Activated CD8-positive, alpha-beta memory T cell treated with anti-CD3 and anti-CD28 coated beads, Interleukin-2, amount 50 U/mL, for 48 hours (primary cell): ENCODE data around the gene TRIM44.
"Not testable (repeated sequence)": the region's sequence is repeated elsewhere in the genome, so short reads cannot be mapped to it uniquely, and the experiment has no call there.

Source experiments
- DNase-seq: peaks from one replicate; pipeline ENCODE4 v3.0.0-alpha.2; 2020

Gene TRIM44

GRCh38 chr11:35676611-35676965, 14.0 kb downstream of the TRIM44 start:
- no peak for DNase-seq

DNA sequence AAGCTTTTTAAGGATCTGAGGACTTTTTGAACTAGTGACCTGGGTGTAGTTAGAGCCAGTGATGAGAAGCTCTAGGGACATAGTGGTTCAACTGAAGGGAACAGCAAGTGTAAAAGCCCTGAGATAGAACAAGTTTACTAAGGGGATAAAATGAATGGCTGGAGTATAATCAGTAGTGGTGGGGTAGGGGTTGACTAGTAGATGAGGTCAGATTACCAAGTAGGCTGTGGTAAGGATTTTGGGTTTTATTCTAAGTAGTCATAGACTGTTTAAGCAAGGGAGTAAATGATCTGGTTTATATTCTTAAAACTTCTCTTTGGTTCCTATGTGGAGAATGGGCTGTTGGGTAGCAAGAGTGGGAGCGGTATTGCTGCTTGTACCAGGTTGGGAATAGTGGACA, 15.3 kb downstream of the TRIM44 start:
- DNase-seq, result no peak

DNA sequence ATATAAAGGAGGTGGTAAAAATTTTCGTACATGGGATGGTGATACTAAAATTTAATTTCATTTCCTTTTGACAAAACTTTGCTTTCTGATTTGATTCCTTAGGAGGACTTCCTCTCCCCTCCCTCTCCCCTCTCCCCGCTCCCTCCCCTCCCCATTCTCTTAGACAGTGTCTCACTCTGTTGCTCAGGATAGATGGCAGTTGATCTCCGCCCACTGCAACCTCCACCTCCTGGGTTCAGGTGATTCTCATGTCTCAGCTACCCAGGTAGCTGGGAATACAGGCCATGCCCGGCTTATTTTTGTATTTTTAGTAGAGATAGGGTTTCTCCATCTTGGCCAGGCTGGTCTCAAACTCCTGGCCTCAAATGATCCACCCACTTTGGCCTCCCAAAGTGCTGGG, 15.9 kb downstream of the TRIM44 start:
- no peak for DNase-seq

- DNase-seq, result no peak
These were observed 16.4 kb downstream of the TRIM44 start for GRCh38 chr11:35678975-35679374.

- no peak for DNase-seq
These were observed 17.9 kb downstream of the TRIM44 start for GRCh38 chr11:35680506-35680905.

DNA sequence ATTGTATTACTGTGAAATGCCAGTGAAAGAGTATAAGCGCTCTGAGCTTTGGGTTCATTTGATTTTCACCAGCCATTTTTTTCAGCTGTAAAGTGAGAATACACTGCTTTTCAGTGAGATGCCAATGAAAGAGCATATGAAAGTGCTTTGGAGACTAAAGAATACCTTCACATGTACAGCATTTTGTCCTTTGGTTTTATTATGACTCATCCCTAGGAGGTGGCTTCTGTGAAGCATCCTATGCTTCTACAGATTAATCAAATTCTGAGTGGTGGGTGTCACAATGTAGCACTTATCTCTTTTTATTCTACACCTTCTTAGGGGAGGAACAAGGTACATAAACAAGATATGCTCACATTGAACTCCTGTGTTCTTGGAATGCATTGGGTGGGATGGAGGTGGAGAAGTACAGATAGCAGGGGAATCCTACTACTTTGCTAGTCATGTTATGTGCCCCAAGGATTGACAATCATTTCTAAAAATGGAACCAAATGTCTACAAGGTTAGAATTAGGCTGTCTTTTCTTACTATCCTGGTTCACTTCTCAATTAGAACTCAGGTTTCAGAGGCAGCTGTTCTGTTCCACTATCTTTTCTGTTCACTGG, 18.7 kb downstream of the TRIM44 start:
- DNase-seq, result no peak

DNA sequence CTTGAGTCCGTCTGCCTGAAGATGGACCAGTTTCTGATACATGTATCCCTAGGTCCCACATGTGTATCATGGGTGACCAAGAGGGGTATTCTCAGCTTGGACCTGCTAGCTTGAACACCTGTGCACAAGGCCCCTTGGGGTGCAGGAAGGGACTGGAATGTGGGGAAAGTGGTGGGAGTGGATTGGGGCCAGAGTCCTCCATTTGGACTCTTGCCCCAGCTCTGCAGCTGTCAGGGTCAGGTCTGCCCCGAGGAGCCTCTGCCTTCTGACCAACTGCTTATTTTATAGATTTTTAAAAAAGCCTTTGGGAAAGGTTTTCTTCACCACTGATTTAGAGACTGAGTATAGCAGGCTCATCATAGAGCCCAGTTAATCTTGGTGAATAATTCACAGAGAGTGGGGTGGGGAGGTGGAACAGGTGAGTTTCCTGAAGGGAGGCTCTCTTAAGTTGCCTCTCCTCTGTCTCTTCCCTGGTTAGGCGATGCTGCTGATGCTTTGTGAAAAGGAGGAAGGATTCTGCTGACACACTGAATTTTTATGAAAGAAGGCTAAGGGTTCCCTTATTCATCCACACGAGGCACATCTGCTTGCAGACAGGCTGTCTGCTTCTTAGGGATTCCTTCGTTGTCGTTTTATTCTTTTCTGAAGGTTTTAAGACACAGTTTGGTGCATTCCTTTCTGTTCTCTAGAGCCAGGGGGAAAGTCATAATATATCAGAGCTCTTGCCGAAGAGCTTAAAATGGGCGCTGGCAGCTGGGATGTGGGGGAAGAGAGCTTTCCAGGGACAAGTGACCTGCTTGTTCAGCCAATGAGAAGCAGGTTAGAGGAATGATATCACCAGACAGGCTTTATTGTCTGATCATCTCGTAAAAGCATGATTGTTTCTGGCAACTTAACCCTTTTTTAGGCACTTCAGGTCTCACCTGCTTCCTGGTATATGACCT, 19.9 kb downstream of the TRIM44 start:
- no peak for DNase-seq

- no peak for DNase-seq
These were observed 21.3 kb downstream of the TRIM44 start for GRCh38 chr11:35683728-35684339.

DNA sequence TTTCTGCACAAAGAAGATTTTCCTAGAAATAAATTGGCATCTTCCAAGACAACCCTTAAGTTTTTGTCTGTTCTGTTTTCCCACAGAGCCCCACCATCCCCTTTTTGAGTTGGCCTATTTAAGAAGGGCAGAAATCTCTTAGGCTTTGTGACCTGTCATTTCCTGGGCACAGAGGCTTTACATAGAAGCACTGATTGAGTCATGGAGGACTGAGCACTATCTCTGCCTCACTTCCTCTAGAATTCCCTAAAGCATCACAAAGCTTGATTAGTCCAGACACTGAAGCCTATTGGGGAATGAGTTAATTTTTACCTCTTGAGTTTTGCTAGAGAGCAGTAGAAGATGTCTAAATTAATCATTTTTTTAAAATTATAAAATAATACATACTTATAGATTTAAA, 25.4 kb downstream of the TRIM44 start:
- DNase-seq, result no peak

GRCh38 chr11:35689081-35689996, 26.8 kb downstream of the TRIM44 start:
- no peak for DNase-seq

DNA sequence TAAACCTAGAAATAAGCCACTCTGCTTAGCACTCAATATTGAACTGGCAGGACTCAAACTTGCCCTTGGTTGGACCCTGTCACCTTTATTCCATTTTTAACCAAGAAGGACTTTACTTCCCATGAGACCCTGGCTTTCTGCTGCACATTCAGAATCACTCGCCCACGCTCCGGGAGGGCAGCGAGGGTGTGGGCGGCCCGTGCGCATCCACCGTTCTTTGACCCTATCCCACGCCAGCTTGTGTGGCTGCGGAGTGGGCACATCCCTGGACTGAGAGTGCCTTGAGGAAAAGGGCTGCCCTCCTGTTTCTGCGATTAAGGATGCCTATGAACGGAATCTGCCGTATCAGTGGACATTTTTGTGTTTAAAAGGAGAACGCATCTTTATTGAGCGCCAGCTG, 39.6 kb downstream of the TRIM44 start:
- DNase-seq, result no peak

DNA sequence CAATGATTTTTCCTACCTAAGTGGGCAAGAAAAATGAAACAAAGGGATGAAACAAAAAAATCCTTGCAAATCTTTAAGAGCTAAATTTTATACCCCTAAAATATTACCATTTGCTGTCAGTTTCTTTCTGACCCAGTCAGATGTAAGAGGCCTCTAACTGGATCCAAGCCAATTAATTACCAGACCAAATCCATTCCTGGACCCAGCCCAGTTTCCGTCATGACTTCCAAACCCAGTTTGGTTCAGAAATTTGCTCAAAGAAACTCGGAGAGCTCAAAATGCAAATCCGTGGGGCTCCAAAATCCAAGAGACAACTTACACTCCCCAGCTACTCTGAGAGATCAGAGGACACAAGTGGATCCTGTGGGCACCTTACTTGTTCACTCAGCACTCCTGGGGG, 46.8 kb downstream of the TRIM44 start:
- no peak for DNase-seq

GRCh38 chr11:35711173-35711910, 48.8 kb downstream of the TRIM44 start:
- no peak for DNase-seq

GRCh38 chr11:35711924-35712323, 49.3 kb downstream of the TRIM44 start:
- no peak for DNase-seq

DNA sequence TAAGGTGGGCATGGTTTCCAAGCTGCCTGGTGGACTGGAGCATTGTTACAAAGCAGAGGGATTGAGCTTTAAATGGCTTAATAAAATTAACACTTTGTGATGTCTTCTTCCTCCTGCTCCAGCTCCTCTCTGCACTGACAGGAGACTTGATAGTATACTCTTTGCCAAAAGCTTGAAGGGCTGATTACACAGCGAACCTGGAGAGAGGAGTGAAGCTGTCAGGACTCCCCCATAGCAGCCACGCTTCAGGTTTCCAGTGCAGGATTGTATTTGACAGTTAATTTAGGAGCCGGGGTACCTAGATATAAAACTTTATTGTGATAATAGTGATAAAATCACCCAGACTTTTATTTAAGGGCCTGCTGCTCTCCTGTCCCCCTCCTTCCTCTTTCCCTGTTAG, 50.0 kb downstream of the TRIM44 start:
- no peak for DNase-seq

DNA sequence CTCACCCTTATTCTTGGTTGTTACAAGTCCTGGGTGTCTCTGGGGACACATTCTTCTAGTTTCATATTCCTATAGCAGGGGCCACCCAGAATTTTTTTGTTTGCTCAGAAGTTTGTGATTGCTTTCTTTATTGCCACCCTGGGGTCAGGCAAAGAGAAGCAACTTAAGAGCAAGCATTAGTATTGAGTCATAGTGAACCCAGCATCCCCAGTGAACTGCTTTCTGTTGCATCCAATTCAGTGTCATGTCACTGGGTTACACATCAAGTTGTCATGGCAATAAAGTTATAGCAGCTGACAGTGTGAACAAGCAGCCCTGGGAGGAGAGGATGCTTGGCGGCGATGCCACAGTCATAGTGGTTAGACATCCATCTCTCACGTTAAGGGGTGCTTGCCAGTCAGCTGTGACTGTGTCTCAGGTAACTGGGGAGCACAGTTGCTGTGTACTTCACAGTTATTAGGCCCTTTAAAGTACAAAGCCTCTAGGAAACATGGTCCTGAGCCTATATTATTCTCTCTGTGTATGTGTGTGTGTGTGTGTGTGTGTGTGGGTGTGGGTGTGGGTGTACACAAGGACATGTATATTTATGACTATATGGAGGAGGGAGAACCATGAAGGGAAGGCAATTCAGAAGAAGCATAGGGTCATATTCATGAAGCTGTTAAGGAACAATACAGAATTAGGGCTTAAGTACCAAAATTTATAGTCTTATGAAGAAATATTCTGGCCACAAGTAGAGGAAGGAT, 52.5 kb downstream of the TRIM44 start:
- DNase-seq, result no peak

DNA sequence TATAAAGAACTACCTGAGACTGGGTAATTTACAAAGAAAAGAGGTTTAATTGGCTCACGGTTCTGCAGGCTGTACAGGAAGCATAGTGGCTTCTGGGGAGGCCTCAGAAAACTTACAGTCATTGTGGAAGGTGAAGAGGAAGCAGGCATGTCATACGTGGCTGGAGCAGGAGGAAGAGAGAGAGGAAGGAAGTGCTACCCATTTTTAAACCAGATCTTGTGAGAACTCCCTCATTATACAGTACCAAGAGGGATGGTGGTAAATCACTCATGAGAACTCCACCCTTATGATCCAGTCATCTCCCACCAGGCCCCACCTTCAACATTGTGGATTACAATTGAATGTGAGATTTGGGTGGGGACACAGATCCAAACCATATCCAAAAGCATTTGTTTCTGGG, 53.1 kb downstream of the TRIM44 start:
- DNase-seq, result not testable (repeated sequence)

DNA sequence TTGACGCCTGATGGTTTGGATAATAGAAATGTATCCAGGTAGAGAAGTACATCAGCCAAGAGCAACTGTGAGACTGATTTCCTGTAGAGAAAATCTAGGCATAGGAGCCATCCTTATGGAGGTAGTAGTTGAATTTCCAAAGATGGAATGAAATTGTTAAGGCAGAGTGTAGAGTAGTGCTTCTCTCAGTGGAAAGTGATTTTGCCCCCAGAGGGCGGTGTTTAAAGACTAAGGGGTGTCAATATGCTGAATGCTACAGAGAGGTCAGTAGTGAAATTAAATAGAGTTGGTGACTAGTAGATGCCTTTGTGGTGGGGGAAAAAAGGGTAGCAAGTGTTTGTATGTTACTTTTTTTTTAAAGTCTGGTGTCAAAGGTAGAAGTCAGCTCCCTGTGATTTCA, 54.5 kb downstream of the TRIM44 start:
- no peak for DNase-seq

DNA sequence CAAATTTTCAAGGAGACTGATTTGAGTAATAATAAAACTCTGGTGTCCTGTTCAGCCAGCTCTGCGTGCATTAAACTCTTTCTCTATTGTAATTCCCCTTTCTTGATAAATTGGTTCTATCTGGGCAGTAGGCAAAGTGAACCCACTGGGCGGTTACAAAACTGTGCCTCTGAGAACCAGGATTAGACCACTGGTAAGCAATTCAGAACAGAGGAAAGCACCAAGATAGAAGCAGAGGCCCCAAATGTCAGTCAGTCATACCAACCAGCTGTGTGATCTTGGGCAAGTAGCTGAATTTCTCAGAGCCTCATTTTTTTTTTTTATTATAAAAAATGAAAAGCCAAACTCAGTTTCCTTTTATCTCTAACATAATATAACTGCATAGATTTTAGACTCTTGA, 54.9 kb downstream of the TRIM44 start:
- no peak for DNase-seq

DNA sequence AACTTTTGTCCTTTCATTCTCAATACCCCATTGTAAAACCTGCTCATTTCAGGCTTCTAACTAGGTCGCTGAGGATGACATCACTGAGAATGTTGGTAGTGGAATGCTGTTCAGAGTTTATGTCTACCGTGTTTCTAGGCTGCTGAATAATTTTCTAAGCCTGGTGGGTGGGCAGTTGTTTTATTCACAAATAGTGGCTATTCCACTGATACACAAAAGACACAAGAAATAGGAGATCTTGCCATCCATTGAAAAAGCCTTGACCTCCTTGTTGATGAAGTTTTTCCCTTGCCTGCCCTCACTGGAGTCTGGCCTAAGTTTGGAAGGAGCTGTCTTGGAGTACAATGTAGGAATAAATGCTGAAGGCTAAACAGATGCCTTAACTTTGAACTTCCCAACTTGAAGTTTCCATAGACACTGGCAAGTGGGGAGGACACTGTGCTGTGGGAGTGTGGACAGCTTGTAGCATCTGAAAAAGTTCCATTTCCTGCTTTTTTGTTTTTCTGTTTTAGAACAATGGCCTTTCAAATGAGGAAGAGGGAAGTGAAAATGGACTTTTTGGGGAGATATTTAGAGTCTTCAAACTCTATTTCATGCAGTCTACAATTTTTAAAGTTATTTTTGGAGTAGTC, 59.2 kb downstream of the TRIM44 start:
- DNase-seq, result no peak

GRCh38 chr11:35722641-35723040, 60.1 kb downstream of the TRIM44 start:
- no peak for DNase-seq
